OCI-LY1 (cell line): Measurements from ENCODE around the gene ATOH1.

ENCODE experiments used
- H2AFZ ChIP-seq: fragments of 200-600 bp; sonication (generic), shearing (Covaris generic); 2 replicates; pipeline ENCODE4 v1.6.0; 2014; ENCODE audit warnings: antibody characterized with exemption, mild to moderate bottlenecking, low read length
- H3F3A ChIP-seq: fragments of 200-600 bp; sonication (generic), shearing (Covaris generic); 2 replicates; pipeline ENCODE4 v1.6.0; 2014; ENCODE audit warnings: mild to moderate bottlenecking, antibody characterized with exemption, low read length, moderate library complexity; ENCODE audit not compliant: insufficient read depth
- H3K27ac ChIP-seq: fragments of 200-600 bp; sonication (generic); 2 replicates; pipeline ENCODE4 v1.5.1; 2014; ENCODE audit warnings: low read length, mixed run types, mild to moderate bottlenecking, low read depth; ENCODE audit not compliant: poor library complexity, severe bottlenecking
- H3K27me3 ChIP-seq: fragments of 200-600 bp; sonication (generic); 2 replicates; pipeline ENCODE4 v1.6.0; 2014; ENCODE audit warnings: antibody characterized with exemption, mild to moderate bottlenecking, low read length, moderate library complexity; ENCODE audit not compliant: insufficient read depth
- H3K36me3 ChIP-seq: fragments of 200-600 bp; sonication (generic); 2 replicates; pipeline ENCODE4 v1.6.1; 2014; ENCODE audit warnings: mild to moderate bottlenecking, antibody characterized with exemption, low read length, moderate library complexity, mixed read lengths; ENCODE audit not compliant: insufficient read depth
- H3K4me1 ChIP-seq: fragments of 200-600 bp; sonication (generic); 2 replicates; pipeline ENCODE4 v1.5.1; 2014; ENCODE audit warnings: mild to moderate bottlenecking, low read length, moderate library complexity; ENCODE audit not compliant: insufficient read depth, severe bottlenecking
- H3K4me2 ChIP-seq: fragments of 200-600 bp; sonication (generic), shearing (Covaris generic); 2 replicates; pipeline ENCODE4 v1.6.1; 2014; ENCODE audit warnings: low read length
- H3K4me3 ChIP-seq: fragments of 200-600 bp; sonication (generic); 2 replicates; pipeline ENCODE4 v1.5.1; 2014; ENCODE audit warnings: low read length, low read depth, mild to moderate bottlenecking, mixed read lengths; ENCODE audit not compliant: poor library complexity, severe bottlenecking
- H3K79me2 ChIP-seq: fragments of 200-600 bp; shearing (Covaris generic); 2 replicates; pipeline ENCODE4 v1.6.1; 2016; ENCODE audit warnings: mixed run types, low read length, mixed read lengths; ENCODE audit not compliant: insufficient read depth
- H3K9ac ChIP-seq: fragments of 200-600 bp; sonication (generic), shearing (Covaris generic); 2 replicates; pipeline ENCODE4 v1.6.1; 2014; ENCODE audit warnings: mild to moderate bottlenecking, low read length, mixed read lengths
- H3K9me2 ChIP-seq: fragments of 200-600 bp; sonication (generic), shearing (Covaris generic); 2 replicates; pipeline ENCODE4 v1.6.1; 2014; ENCODE audit warnings: low read depth, mild to moderate bottlenecking, low read length, mixed read lengths
- H3K9me3 ChIP-seq: fragments of 200-600 bp; shearing (Covaris generic); 2 replicates; pipeline ENCODE4 v1.6.1; 2014; ENCODE audit warnings: low read length, mixed read lengths
- H4K20me1 ChIP-seq: fragments of 200-600 bp; sonication (generic), shearing (Covaris generic); 2 replicates; pipeline ENCODE4 v1.6.0; 2016; ENCODE audit warnings: mild to moderate bottlenecking, low read length; ENCODE audit not compliant: insufficient read depth
- CTCF ChIP-seq: fragments of 200-600 bp; sonication (generic), shearing (Covaris generic); IDR thresholded peaks from 2 replicates; pipeline ENCODE4 v1.5.1; 2017; ENCODE audit warnings: mild to moderate bottlenecking, antibody characterized with exemption, low read length, moderate library complexity, mixed read lengths
- EZH2 ChIP-seq: fragments of 200-600 bp; sonication (generic), shearing (Covaris generic); IDR thresholded peaks from 2 replicates; pipeline ENCODE4 v1.8.0; 2017; ENCODE audit warnings: borderline replicate concordance, mixed run types, mild to moderate bottlenecking, antibody characterized with exemption, low read length, moderate library complexity, mixed read lengths

The ATOH1 gene

GRCh38 chr4:93810340-93810992 lies 18.1 kb upstream of the ATOH1 start:
- TF ChIP-seq EZH2 = no peak
- TF ChIP-seq CTCF = no peak
- Histone ChIP-seq H3K4me1 (no peaks in the 10 kb centered on the region), H3K9me2 (no peaks in the 10 kb centered on the region), H3K4me3 (no peak overlapping the region), H4K20me1 (no peaks in the 10 kb centered on the region), H3K9me3 (no peaks in the 10 kb centered on the region), H3F3A (no peaks in the 10 kb centered on the region), H3K27ac (no peak overlapping the region), H3K79me2 (no peaks in the 10 kb centered on the region), H3K9ac (no peak overlapping the region), H3K4me2 (no peak overlapping the region), H3K27me3 (no peaks in the 10 kb centered on the region), H3K36me3 (no peaks in the 10 kb centered on the region), H2AFZ (no peak overlapping the region)

- Histone ChIP-seq H3K9ac (no peak overlapping the region), H3K27ac (no peak overlapping the region)
These were observed 15.5 kb upstream of the ATOH1 start for GRCh38 chr4:93813092-93813491.

DNA sequence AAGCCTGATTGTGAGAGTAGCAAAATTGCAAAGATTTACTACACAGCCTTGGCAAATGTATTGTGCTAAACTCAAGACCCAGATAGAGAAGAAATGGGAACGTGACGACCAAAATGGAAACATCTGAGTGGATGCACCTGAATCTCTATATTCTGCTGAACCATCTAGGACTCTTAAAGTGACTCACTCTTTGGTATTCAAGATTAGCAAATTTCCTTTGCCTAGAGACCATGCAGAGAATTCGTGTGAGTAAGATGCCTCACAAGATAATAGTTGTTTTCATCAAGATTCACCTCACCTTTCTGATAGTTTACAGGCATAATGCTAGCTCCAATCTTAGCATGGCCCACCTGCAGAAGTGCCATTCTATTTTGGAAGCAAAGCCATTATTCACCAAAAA lies 14.4 kb upstream of the ATOH1 start:
- no peaks in the 10 kb centered on the region for H3K9me3 ChIP-seq
- no peaks in the 10 kb centered on the region for H4K20me1 ChIP-seq
- H3K36me3 ChIP-seq = no peaks in the 10 kb centered on the region
- no peaks in the 10 kb centered on the region for H3K9me2 ChIP-seq
- H3K27me3 ChIP-seq = no peaks in the 10 kb centered on the region
- no peak overlapping the region for H2AFZ ChIP-seq
- TF ChIP-seq EZH2 = no peak
- TF ChIP-seq CTCF = no peak
- H3F3A ChIP-seq = no peaks in the 10 kb centered on the region
- no peaks in the 10 kb centered on the region for H3K4me1 ChIP-seq
- no peak overlapping the region for H3K4me3 ChIP-seq
- H3K9ac ChIP-seq = no peak overlapping the region
- H3K4me2 ChIP-seq = no peak overlapping the region
- no peaks in the 10 kb centered on the region for H3K79me2 ChIP-seq
- H3K27ac ChIP-seq = no peak overlapping the region

More at GRCh38 chr4:93813092-93813491, 15.5 kb upstream of the ATOH1 start:
- Histone ChIP-seq H3K27me3 (no peaks in the 10 kb centered on the region), H3K9me3 (no peaks in the 10 kb centered on the region), H4K20me1 (no peaks in the 10 kb centered on the region), H3K9me2 (no peaks in the 10 kb centered on the region), H3K4me2 (no peak overlapping the region), H3K4me3 (no peak overlapping the region), H3K79me2 (no peaks in the 10 kb centered on the region), H3F3A (no peaks in the 10 kb centered on the region), H3K4me1 (no peaks in the 10 kb centered on the region), H3K36me3 (no peaks in the 10 kb centered on the region), H2AFZ (no peak overlapping the region)
- TF ChIP-seq EZH2 (no peak), CTCF (no peak)
